HG03571 (cell line): ENCODE data around the gene SURF4.
A peak's percentile ranks its signal among the peaks of the same experiment; 100 is the strongest.

Experiments used
- ATAC-seq: cut with Tn5 transposase; IDR thresholded peaks from one replicate; pipeline ENCODE4 v1.9.1; 2021; ENCODE audit not compliant: unreplicated experiment

Gene SURF4

DNA sequence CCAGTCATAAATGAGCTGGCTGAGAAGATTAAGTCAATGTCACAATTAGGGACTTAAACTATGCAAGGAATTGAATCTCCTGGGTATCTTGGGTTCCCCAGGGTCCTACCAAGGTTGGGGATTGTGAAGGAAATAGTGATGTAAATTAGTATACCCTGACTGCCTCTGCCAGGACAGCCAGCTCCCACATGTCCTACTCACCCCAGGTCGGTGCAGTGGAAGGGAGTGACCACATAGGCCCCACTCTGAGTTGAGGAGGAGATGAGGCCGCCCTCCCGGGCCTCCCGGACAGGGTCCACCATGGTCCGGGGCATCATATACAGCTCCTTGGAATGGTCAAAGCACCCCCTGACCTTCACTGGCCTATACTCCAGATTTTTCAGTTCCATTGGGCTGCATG lies 22.3 kb downstream of the SURF4 start:
- no peak for ATAC-seq

DNA sequence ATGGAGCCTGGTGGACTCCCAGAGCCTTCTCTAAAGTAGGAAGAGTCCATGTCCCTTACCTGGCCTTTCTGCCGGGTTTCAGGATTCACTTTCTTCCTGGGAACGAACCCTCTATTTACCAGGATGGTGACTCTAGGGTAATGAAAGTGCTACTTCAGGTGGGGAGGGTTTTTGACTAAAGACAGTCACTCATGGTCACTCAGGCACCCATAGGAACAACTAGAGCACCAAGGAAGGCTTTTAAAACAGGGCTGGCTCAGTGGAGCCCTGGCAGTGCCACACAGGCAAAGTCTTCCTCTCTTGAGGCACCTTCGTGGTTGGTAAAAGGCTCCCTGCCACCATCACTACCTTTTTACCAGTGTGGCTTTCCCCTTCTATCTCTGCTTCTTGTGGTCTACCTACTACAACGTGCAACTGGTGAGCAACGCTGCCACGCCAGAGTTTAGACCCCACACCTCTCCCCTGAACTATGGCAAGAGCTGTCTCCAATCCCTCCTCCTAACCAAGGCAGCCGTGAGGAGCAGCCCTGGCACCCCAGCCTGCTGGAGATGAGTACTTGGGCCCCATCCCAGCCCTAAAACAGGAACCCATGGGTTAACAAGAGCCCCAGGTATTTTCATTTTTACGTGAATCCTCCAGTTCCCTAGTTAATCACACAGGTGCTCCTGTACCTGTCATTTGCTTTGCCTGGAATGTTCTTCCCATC lies 23.1 kb downstream of the SURF4 start:
- no peak for ATAC-seq

DNA sequence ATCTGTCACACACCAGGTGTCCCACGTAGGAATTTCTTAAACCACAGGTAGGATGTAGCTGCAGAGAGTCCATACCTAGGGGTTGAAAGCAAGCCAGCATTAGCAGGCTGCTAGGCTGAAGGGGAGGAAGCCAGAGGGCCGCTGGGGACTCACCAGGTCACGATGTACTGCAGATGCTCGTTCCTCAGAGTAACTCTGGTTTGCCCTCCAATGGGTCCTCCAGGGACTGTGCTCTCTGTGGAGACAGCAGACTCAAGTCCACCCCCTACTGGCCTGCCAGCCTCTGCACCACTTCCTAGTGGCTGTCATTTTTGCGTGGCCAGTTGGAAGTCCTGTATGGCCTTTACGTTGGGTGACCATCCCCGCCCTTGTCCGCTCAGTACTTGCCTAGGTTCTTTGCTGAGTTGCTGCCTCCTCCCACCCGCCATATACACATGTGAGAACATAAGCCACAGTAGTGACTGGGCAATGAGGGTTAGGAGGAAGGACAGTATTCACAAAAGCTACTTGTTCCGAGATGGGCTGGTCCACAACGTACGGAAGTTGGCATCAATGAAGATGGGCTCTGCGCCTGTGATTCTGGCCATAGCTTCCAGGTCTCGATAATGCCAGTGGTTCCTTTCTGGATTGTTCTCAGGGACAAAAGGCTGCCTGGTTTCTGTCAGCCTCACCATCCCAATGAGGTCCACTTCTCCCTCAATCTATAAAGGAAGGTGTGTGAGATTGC lies 23.8 kb downstream of the SURF4 start:
- ATAC-seq = no peak

DNA sequence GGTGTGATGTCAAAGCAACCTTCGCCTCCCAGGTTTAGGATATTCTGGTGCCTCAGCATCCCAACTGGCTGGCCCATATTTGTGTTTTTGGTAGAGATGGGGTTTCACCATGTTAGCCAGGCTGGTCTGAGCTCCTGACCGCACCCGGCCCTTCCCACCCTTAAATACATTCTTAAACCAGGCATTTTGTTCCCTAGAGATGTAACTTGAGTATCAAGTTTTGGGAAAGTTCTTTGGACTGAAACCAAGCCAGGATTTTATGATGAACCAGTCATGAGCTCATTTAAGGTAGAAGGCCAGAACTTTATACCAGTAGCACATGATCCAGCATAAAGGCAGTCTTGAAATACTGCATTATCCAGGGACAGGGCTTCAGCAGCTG lies 24.3 kb downstream of the SURF4 start:
- ATAC-seq = no peak

DNA sequence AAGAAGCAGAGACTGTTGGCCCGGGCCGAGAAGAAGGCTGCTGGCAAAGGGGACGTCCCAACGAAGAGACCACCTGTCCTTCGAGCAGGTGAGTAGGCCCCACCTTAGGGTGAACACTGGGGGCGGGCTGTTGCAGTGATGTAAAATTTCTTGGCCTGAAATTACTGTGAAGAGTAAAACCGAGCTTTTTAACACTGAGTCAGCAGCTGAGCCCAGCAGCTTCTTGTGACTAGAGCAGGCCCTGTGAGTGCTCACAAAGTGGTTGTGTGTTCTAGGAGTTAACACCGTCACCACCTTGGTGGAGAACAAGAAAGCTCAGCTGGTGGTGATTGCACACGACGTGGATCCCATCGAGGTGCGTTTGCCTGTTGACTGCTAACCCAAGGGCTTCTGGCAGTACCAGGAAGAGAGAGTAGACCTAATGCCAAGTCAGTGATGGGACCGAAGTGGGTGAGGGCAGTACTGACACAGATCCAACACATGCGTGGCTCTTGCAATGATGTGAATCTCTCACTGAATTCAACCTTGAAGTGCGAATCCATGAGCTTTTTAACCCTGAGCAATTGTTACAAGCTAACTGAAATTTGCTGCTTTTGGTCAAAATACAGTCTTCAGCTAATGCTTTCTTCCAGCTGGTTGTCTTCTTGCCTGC lies 25.8 kb downstream of the SURF4 start:
- ATAC-seq = no peak

DNA sequence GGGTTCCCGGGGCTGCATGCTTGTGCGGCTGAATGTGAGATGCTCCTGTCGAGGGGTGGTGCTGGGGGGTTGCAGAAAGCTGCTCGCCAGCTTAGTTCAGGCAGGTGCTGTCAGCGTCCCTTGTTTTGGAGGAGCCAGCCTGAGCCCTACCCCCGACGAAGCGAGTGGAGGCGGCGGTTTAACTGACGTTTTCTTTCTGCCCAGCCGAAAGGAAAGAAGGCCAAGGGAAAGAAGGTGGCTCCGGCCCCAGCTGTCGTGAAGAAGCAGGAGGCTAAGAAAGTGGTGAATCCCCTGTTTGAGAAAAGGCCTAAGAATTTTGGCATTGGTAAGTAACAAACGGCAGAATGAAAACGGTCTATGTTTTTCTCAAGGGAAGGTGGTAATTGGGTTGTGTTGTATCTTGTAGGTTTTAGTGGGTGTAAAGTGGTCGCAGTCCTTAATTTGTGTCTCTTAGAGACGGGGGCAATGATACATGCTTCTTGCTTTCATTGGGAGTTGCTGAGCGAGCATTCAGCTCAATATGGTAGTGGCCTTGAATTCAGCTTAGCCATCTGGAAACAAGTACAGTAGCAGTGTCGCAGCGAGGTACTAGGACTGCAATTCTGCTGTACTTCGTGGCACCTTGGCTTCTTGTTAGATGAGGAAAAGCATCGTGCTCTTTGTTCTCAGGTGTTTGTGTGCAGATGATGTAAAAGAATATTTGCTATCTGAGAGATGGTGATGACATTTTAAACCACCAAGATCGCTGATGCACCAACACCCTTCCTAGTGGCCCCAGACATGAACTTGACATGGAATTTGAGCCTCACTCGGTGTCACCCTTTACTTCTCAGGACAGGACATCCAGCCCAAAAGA lies 26.9 kb downstream of the SURF4 start:
- ATAC-seq = no peak

DNA sequence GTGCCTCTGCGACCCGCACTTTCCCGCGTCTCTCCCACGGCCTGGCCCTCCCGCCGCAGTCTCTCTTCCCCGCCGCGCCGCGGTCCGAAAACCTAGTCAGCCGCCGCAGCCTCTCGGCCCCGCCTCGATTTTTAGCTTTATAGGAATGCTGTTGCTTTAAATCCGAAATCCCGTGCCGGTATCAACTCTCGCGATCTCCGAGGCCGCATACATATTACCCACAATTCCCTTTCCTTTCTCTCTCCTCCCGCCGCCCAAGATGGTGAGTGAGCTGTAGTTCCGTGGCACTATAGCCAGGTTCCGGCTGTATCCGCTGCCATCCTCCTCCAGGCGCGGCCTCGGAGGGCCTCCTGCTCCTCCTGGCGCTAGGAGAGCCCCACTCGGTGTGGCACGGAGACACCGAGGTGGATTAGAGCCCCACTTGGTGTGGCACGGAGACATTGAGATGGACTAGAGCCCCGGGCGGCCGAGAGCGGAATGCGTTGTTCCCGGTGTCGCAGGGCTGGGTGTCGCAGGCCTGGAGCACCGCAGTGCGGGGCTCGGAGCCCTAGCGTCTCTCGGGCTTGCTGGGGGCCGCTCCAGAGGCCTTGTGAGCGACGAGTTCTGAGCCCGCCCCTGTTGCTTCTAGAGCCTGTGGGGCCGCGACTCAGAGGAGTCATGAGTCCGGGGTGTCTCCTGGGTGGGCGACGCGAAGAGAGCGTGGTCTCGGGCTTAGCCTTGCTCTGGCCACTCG lies 27.7 kb downstream of the SURF4 start, which contains the start of the genes MED22 and RPL7A:
Gene MED22 (minus strand): TSS at position 147 of the 733 bp plus-strand sequence. CDS start 1,469 bp downstream, outside the sequence.
Gene RPL7A (plus strand): TSS at position 234 of the 733 bp plus-strand sequence. CDS start 26 bp downstream, at position 260.
- peak; percentile 76 for ATAC-seq

DNA sequence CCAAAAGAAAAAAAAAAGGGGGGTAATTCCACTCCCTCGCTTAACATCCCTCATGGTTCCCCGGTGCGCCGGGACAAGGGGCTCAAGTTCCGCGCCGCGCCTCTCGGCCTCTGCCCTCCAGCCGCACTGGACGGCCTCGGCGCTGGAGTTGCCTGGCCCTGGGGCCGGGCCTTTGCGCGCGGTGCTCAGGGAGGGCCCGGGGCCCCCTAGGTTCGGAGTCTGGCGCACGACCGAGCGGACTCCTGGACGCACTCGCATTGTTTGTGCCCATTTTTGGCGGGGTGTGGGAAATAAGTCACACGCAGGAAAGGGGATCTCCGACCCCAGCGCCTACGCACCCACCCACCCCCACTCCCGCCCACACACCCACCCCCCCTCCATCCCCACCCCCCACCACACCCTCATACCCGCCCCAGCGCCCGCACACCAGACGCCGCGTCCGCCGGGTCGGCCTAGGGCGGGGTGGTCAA lies 28.3 kb downstream of the SURF4 start:
- peak; percentile 35 for ATAC-seq

DNA sequence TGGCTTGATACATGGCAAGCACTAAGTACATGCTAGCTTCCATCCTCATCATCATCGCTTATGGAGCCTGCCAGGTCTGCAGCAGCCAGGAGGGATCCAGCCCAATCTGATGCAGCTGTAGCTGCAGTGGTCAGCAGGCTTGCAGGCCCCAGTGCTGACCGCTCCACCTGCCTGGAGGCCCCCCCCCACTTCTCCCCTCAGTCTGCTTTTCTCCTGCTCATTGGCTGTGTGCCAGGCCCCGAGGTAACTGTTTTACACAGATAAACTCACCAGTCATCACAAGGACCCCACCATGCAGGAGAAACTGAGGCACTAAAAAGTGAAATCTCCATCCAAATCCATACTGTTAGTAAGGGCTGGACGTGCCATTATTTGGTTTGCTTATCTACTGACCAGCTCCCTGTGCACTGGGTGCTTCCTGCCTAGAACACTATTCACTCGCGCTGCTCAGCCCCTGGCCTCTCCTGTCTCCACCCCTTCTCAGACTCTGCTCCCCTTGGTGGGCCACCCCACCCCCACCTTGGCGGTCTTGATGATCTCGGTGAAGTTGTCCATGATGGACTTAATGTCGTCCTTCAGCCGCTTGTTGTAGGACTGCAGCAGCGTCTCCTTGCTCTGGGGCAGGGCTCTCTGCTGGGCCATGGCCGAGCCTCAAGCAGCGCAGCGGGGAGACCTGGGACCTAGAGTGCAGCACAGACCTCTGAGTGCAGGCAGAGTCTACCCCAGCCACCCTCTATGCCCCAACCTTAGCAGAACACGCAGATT lies 29.7 kb downstream of the SURF4 start:
- no peak for ATAC-seq

DNA sequence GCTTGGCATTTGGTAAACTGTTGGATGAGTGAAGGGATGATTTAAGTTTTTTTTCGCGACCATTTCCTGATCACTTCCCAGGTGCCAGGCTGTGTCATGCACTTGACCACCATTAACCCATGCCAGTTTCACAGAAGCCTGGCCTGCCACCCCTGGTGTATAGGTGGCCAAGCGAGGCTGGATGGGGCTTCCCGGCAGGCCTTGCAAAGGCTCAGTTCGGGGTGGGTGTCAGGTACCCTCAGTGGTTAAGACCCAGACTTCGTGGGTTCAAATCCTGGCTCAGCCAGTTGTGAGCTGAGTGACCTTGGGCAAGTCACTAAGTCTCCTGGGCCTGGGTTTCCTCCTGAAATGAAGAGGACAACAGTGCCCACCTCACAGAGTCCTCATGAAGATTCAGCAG lies 30.3 kb downstream of the SURF4 start:
- no peak for ATAC-seq

DNA sequence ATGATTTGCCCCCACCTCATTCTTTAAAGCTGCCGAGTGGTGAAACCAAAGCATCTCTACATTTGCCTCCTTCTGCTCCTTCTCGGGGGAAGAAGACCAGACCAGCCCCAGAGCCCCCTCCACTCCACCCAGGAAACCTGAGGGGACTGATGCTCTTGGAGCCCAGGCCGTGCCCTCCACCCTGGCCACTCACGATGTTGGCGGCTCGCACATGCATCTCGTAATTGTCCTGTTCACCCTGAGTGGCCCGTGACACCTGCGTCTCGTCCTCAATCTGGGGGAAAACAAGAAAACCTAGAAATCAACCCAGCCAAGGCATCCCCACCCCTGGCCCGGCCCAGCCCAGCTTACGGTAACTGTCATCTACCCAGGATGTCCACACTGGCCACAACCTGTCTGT lies 30.9 kb downstream of the SURF4 start:
- ATAC-seq = no peak

DNA sequence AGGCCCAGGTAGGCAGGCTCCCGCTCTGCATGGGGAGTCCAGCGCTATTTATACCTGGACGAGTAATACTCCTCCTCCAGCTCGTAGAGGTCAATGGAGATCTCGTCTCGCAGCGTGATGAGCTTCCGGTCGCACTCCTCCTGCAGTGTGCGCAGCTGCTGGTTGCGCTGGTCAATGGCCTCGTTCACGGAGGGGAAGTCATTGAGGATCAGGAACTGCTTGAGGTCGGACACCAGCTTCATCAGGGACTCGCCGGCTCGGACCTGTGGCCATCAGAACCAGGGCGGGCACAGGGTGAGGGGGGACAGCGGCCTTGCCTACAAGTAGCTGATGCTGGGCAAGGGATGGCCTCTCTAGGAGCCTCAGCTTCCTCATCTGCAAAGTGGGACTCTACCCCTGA lies 31.8 kb downstream of the SURF4 start:
- no peak for ATAC-seq

DNA sequence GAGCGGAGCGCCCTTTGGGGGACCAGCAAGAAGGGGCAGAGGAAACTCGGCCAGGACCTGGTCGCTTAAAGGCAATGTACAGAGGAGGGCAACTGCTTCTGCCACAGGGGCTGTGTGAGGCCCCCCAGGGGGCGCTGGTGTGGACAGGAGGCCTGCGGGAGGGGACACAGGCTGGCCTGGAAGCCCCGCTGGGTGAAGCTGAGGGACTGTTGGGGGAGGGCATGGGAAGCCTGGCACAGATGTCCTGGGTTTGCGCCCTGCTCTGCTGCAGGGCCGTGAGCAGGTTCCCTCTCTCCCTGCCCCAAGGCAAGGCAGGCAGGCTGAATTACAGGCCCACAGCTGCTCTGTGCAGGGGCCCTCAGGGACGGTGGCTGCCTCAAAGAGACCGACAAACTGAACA lies 33.3 kb downstream of the SURF4 start:
- no peak for ATAC-seq

DNA sequence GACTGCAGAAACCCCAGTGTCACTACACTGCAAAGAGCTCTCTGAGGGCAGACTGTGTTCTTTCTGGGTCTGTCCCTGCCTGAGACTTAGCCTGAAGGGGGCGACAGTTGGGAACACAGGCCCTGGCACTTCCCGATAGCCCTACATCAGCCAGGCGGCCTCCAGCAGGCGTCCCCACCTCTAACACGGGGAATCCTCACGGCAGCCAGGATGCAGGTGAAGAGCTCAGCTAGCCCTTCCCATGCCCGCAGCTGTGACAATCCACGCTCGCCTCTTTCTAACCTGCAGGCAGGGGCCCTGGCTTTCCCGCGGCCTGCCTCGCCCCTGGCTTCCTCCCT lies 33.8 kb downstream of the SURF4 start:
- no peak for ATAC-seq

DNA sequence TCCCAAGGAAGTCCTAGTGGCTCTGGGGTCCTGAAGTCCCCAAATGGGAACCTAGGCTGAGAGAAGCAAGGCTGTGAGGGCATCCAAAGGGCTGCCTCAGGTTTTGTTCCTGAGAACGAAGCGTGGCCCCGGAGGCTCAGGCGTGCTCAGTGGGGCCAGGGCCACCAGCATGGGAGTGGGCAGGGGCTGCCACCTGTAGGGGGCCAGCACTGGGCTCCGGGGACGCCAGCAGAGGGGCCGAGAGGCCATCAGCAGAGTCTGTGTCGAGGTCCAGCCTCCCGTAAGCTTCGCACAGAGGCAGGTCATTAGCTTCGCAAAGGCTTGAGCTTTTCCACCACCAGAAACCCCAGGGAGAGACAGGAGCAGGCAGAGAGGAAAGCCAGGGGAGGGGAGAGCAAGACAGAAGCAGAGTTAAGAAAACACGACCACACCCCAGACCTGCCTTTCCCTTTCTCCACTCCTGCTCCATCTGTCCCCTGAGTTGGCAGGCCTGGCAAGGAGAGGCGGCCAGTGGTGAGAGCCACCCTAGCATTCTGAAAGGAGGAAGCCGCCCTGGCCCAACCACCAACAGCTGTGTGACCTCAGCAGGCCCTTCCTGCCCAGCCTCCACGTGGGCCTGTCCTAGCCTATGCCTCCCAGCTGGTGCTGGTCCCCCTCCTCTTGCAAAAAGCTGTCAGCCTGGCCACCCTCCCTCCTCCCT lies 34.3 kb downstream of the SURF4 start:
- ATAC-seq = no peak

DNA sequence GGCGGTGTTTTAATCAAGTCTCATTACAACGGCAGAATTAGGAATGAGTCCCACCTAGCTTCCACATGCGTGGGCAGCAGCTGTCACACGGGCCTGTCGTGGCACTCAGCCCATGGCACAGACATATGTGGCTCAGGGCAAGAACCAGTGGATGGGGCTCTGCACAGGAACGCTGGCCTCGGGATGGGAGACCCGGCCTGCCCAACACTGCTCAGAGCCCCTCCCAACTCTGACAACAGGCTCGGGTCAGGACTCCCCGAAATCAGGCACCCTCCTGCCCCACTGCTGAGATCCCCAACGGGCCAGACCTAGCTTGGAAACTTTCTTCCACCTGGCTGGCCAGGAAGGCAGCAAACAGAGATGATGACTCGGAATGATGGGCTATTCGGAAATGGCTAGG lies 34.9 kb downstream of the SURF4 start:
- no peak for ATAC-seq

DNA sequence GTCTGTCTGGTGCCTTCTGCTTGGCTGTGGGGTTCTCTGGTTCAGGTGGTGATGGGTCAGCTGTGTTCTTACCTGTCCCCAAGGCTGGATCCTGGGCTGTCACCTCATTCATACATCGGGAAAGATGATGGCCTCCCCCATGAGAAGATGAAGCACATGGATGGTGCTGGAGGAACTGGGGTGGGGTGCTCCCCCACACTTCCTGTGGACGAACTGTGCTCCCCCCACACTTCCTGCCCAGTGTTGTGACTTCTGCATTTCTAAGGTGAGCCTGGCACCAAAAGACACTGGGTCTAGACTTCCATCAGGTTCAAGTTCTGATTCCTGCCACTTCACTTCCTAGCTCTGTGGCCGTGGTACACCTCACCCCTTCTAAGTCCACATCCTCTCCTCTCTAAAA lies 35.6 kb downstream of the SURF4 start:
- ATAC-seq = no peak

DNA sequence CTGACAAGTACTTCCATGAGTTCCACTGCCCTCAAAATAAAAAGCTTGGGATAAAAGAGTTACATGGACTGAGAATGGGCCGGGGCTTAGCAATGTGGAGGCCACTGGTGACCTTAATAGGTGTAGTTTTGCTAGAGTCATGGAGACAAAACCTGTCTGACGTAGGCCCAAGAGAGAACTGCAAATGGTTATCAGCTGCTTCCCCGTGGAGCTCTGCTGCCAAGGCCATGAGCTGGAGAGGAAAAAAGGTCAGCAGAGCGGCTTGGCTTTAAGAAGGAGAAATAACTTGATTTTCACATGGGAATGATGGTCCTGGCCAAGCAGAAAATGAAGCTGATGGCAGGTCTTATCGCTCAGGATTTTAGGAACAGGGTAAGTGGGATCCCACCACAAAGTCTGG lies 36.2 kb downstream of the SURF4 start:
- ATAC-seq = no peak
